ENCODE measurements around the gene S100A9. TPM values are rescaled to one million over a fixed set of nuclear protein-coding genes. Genes with fewer than 3 reads are reported as not detected.

S100A9 gene
- total and polyA plus RNA-seq, 2 of the 8 experiments (the other 6 are each of a cell fraction or from before 2014, with no cell fraction given) = not detected

- peaks cover 0 to 9% (median 7%) of the 10 kb centered on the region in 4 experiments; a peak in 6 of 7 replicates for H3K27me3 ChIP-seq (replicated peaks in 1 of 4; ENCODE audit: control insufficient read depth in 3 of 4, extremely low read depth in 1 of 4, insufficient read depth in 3 of 4, low read length in 3 of 4)
- H2BK20ac ChIP-seq (ENCODE audit: low read length) = no peak overlapping the region
- H3K79me2 ChIP-seq (ENCODE audit: control insufficient read depth in 1 of 2, insufficient read depth in 2 of 2, low read length in 2 of 2) = no peaks in the 10 kb centered on the region
- TF ChIP-seq MAFK (IDR thresholded peaks at IDR 0.05; ENCODE audit: low read depth, low read length) (no peak), CREB1 (IDR thresholded peaks at IDR 0.05) (no peak), EP300 (IDR thresholded peaks at IDR 0.05; ENCODE audit: borderline replicate concordance in 1 of 2, low read depth in 2 of 2, low read length in 2 of 2) (no peak), SIX5 (IDR thresholded peaks at IDR 0.05; ENCODE audit: low read depth, low read length) (no peak), FOSL1 (IDR thresholded peaks at IDR 0.05; ENCODE audit: insufficient read depth, low read depth, low read length) (no peak), SIRT6 (IDR thresholded peaks at IDR 0.05; ENCODE audit: low read length) (no peak), TBP (IDR thresholded peaks at IDR 0.05; ENCODE audit: low read depth, low read length) (no peak), SAP30 (IDR thresholded peaks at IDR 0.05; ENCODE audit: insufficient read depth, insufficient replicate concordance, low read length) (no peak), ATF2 (IDR thresholded peaks at IDR 0.05; ENCODE audit: low read length) (no peak), GTF2F1 (IDR thresholded peaks at IDR 0.05; ENCODE audit: borderline replicate concordance, low read depth, low read length) (no peak), SP2 (IDR thresholded peaks at IDR 0.05; ENCODE audit: low read length) (no peak), POLR2A (IDR thresholded peaks at IDR 0.05; ENCODE audit: control extremely low read depth in 1 of 2, low read depth in 2 of 2, low read length in 2 of 2) (no peak)
Observed at GRCh38 chr1:153399401-153400055, 41.9 kb downstream of the S100A9 start.

More at GRCh38 chr1:153399401-153400055, 41.9 kb downstream of the S100A9 start:
- DNase-seq (ENCODE audit: low read depth in 1 of 2, low spot score in 2 of 2) (peak in 1 of 2 experiments; percentile 35), FAIRE-seq (no peak)
- Histone ChIP-seq H3K79me1 (ENCODE audit: low read depth, low read length) (no peaks in the 10 kb centered on the region), H3K27ac (ENCODE audit: low read depth, low read length) (no peak overlapping the region), H2BK120ac (replicated peaks; ENCODE audit: low read depth, low read length) (no peak overlapping the region), H4K8ac (ENCODE audit: extremely low read depth, insufficient read depth, low read length) (no peak overlapping the region), H3K4me2 (ENCODE audit: insufficient read depth in 1 of 2, low read depth in 2 of 2, low read length in 2 of 2) (no peak overlapping the region), H3K36me3 (ENCODE audit: control insufficient read depth in 2 of 4, insufficient read depth in 4 of 4, low read length in 3 of 4) (no peaks in the 10 kb centered on the region), H2AK5ac (ENCODE audit: low read depth, low read length) (no peak overlapping the region), H3K14ac (ENCODE audit: insufficient read length) (no peak overlapping the region), H4K5ac (ENCODE audit: insufficient read length, low read depth, low read length) (no peak overlapping the region), H3K4me3 (ENCODE audit: extremely low read depth in 1 of 4, insufficient read depth in 2 of 4, low read depth in 3 of 4, low read length in 4 of 4) (no peak overlapping the region), H2AFZ (ENCODE audit: low read length) (no peak overlapping the region), H4K20me1 (replicated peaks in 1 of 2; ENCODE audit: control insufficient read depth in 1 of 2, insufficient read depth in 2 of 2, low read length in 2 of 2) (no peaks in the 10 kb centered on the region), H3K9ac (replicated peaks in 1 of 4; ENCODE audit: extremely low read depth in 1 of 4, low read depth in 3 of 4, low read length in 3 of 4) (no peak overlapping the region), H3K4me1 (replicated peaks in 1 of 4; ENCODE audit: control insufficient read depth in 3 of 4, insufficient read depth in 4 of 4, low read length in 3 of 4) (no peaks in the 10 kb centered on the region; a peak in 1 of 7 replicates), H4K91ac (replicated peaks; ENCODE audit: insufficient read length, low read length) (no peak overlapping the region), H3K18ac (ENCODE audit: extremely low read depth, low read length) (no peak overlapping the region), H2BK5ac (ENCODE audit: low read depth, low read length) (no peak overlapping the region), H3K56ac (replicated peaks; ENCODE audit: insufficient read length, low read depth, low read length) (no peak overlapping the region), H3K23ac (ENCODE audit: insufficient read length) (no peak overlapping the region), H3K23me2 (ENCODE audit: low read depth, low read length) (no peaks in the 10 kb centered on the region), H2BK15ac (ENCODE audit: low read length) (no peak overlapping the region), H3K4ac (replicated peaks; ENCODE audit: insufficient read length, low read depth, low read length) (no peak overlapping the region), H3K9me3 (ENCODE audit: insufficient read depth in 2 of 2, low read depth in 1 of 2, low read length in 1 of 2) (0 out of 4 replicates have a peak, but pooled peaks cover 0 to 2% of the 10 kb centered on the region in 2 experiments), H2BK12ac (ENCODE audit: low read depth, low read length) (0 out of 2 replicates have a peak overlapping the region, but pooled peaks have one; percentile 33)
- ChIA-PET POLR2A (ENCODE audit: partially characterized antibody) (no interaction called here), CTCF (ENCODE audit: partially characterized antibody) (interaction anchor here (0.7 to 6.4 kb wide), 21 partner anchors 8 to 229 kb away, joined by 3 to 63 read pairs (median 4); partner anchors contain the start of genes PGLYRP4, S100A1, S100A7A and S100A8)
- WGBS, 2 experiments (ENCODE audit: extremely low coverage in 1 of 2, insufficient coverage in 1 of 2, insufficient read length in 1 of 2, insufficient replicate concordance in 2 of 2, low coverage in 1 of 2, low lambda C conversion rate in 2 of 2, missing lambda C conversion rate in 1 of 2) = 93% methylated on average over 7 of the region's 7 CpGs; no CpG with 5 or more reads in 1 of the 2 experiments
